ENCODE data around the gene ERRFI1.
A peak's percentile ranks its signal among the peaks of the same experiment; 100 is the strongest.
"Not testable (repeated sequence)": the region's sequence is repeated elsewhere in the genome, so short reads cannot be mapped to it uniquely, and the experiment has no call there.

Gene ERRFI1

GRCh38 chr1:8026153-8026975 lies at the start of gene ERRFI1:
Gene ERRFI1, minus strand, starts transcription at chr1:8026309. Its CDS starts 10,690 bp downstream, at chr1:8015619.
- DNase-seq = peak; percentile 93

GRCh38 chr1:8075511-8076051 lies 49.5 kb upstream of the ERRFI1 start:
- no peak for DNase-seq

GRCh38 chr1:8073112-8073855 lies 47.2 kb upstream of the ERRFI1 start:
- DNase-seq = no peak

GRCh38 chr1:8070381-8070811 lies 44.3 kb upstream of the ERRFI1 start:
- peak; percentile 68 for DNase-seq

- not testable (repeated sequence) for DNase-seq
These were observed 43.7 kb upstream of the ERRFI1 start for GRCh38 chr1:8069614-8070320.

GRCh38 chr1:8065369-8065768 lies 39.3 kb upstream of the ERRFI1 start:
- no peak for DNase-seq

GRCh38 chr1:8063298-8064036 lies 37.4 kb upstream of the ERRFI1 start:
- no peak for DNase-seq

- DNase-seq = no peak
These were observed 36.8 kb upstream of the ERRFI1 start for GRCh38 chr1:8062861-8063260.

- DNase-seq = no peak
These were observed 35.7 kb upstream of the ERRFI1 start for GRCh38 chr1:8061673-8062386.

- no peak for DNase-seq
These were observed 35.1 kb upstream of the ERRFI1 start for GRCh38 chr1:8061210-8061609.

- DNase-seq = no peak
These were observed 33.1 kb upstream of the ERRFI1 start for GRCh38 chr1:8059161-8059622.

- DNase-seq = not testable (repeated sequence)
These were observed 31.7 kb upstream of the ERRFI1 start for GRCh38 chr1:8057779-8058178.

- DNase-seq = no peak
These were observed 29.9 kb upstream of the ERRFI1 start for GRCh38 chr1:8055973-8056372.

GRCh38 chr1:8053878-8054567 lies 27.9 kb upstream of the ERRFI1 start:
- no peak for DNase-seq

- DNase-seq = no peak
These were observed 25.5 kb upstream of the ERRFI1 start for GRCh38 chr1:8051650-8052049.

GRCh38 chr1:8049229-8049628 lies 23.1 kb upstream of the ERRFI1 start:
- DNase-seq = not testable (repeated sequence)

- DNase-seq = no peak
These were observed 21.8 kb upstream of the ERRFI1 start for GRCh38 chr1:8047686-8048445.

GRCh38 chr1:8047112-8047511 lies 21.0 kb upstream of the ERRFI1 start:
- no peak for DNase-seq

GRCh38 chr1:8046391-8046790 lies 20.3 kb upstream of the ERRFI1 start:
- no peak for DNase-seq

GRCh38 chr1:8043621-8044020 lies 17.5 kb upstream of the ERRFI1 start:
- no peak for DNase-seq

All from DMS153 (cell line).